AG09309 (cell line): Measurements from ENCODE around the gene PEX1.
"Not testable (repeated sequence)": the region's sequence is repeated elsewhere in the genome, so short reads cannot be mapped to it uniquely, and the experiment has no call there.

Experiments used
- DNase-seq: peaks from one replicate; pipeline ENCODE4 v3.0.0-alpha.2; 2010; ENCODE audit warnings: low read depth
- H3K4me3 ChIP-seq: 2 replicates; pipeline ENCODE4 v1.5.1; 2011; ENCODE audit warnings: mild to moderate bottlenecking, low read depth, low read length, moderate library complexity; ENCODE audit not compliant: control insufficient read depth
- CTCF ChIP-seq: IDR thresholded peaks from 2 replicates; pipeline ENCODE4 v1.5.1; 2011; ENCODE audit warnings: mild to moderate bottlenecking, low read depth, low read length, inconsistent platforms; ENCODE audit not compliant: insufficient read depth, control insufficient read depth; ENCODE audit errors: missing control alignments

The PEX1 gene

DNA sequence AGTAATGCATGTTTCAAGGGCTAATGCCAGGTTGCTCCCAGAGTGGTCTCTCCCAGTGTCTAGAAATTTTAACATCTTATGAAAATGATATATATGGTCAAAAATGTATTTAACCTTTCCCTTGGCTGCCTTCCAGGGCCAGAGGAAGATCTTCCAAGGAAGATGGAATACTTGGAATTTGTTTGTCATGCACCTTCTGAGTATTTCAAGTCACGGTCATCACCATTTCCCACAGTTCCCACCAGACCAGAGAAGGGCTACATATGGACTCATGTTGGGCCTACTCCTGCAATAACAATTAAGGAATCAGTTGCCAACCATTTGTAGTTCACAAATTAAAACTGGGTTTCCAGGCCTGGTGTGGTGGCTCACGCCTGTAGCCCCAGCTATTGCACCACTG, 72.1 kb downstream of the PEX1 start:
- TF ChIP-seq CTCF, result no peak
- no peak for DNase-seq
- no peak overlapping the region for H3K4me3 ChIP-seq

GRCh38 chr7:92451645-92452044, 76.7 kb downstream of the PEX1 start:
- H3K4me3 ChIP-seq, result no peak overlapping the region
- no peak for DNase-seq
- TF ChIP-seq CTCF, result no peak

DNA sequence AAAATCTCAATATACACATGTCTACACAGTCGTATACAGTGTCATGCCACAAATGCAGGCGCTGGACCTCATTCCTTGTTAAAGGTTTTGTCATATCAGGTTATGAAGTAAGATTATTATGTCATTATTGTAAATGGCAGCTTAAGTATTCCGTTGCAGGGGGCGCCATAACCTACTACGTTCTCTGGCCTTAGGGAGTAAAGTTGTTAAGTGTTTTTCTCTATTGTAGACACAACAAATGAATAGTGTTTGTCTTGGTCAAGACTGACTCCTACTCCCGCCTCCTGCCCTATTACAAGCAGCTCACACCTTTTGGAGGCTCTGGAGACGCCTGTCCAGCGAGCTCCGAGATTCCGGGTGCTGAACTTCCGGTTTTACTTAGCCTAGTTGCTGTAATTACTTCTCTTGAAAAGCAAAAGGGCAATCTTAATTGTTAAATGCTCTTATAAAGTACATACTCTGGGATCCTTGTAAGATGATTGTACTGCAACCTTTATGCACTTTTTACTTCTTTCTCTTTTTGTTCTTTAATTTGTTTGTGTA, 80.0 kb downstream of the PEX1 start:
- H3K4me3 ChIP-seq, result peak overlapping the region; percentile 61
- peak; percentile 21 for DNase-seq
- peak; percentile 51 for TF ChIP-seq CTCF

DNA sequence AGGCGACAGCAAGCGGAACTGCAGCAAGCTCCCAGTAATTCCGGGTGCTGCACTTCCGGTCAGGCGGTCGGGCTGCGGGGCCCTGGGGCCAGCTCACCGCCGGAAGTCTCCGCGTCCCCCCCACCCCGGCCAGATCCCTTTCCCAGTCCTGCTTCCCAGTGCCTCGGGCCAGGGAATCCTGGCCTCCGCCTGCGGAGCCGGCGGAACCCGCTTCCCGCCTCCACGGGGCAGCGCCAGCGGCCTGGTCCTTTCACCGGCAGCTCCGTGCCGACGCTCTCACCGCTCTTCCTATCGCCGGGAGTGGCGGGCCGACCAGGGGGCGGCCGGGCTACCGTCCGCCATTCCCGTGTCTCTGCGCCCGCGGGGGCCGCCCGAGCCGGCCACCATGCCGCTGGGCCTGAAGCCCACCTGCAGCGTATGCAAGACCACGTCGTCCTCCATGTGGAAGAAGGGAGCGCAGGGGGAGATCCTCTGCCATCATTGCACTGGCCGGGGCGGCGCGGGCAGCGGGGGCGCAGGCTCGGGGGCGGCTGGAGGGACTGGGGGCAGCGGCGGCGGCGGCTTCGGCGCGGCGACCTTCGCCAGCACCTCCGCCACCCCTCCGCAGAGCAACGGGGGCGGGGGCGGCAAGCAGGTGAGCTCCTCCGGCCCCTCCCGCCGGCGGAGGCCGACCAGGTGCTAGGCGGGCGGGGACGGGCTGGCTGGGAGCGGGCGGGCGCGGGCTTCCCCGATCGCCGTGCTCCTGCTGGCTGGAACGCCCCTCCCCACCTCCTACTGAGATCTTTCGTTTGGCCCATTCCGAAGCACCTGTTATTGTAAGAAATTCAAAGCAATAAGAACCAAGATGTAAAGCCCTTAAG, 80.7 kb downstream of the PEX1 start, which contains the start of gene GATAD1:
GATAD1 (plus strand) TSS at position 138 of the 860 bp plus-strand sequence; CDS start at position 386, 248 bp downstream.
- peak within 1 kb of the TSS; percentile 61 for H3K4me3 ChIP-seq
- DNase-seq, result peak; percentile 69
- peak; percentile 87 for TF ChIP-seq CTCF

DNA sequence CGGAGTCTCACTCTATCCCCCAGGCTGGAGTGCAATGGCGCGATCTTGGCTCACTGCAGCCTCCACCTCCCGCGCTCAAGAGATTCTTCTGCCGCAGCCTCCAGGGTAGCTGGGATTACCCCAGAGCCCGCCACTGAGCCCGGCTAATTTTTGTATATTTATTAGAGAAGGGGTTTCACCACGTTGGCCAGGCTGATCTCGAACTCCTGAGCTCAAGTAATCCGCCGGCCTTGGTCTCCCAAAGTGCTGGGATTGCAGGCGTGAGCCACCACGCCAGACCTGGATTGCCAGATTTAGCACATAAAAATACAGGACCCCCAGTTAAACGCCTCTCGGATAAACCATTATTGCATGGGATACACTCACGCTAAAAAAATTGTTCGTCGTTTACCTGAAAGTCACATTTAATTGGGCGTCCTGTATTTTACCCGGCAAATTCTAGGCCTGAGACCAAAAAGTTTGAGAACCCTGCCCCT, 81.4 kb downstream of the PEX1 start:
- H3K4me3 ChIP-seq, result no peak overlapping the region
- DNase-seq, result no peak
- TF ChIP-seq CTCF, result no peak

- H3K4me3 ChIP-seq, DNase-seq: not testable (repeated sequence)
Measured at GRCh38 chr7:92442720-92443119, 85.6 kb downstream of the PEX1 start.

- no peak for TF ChIP-seq CTCF
- DNase-seq, result no peak
- H3K4me3 ChIP-seq, result no peak overlapping the region
Measured at GRCh38 chr7:92437956-92438491, 90.3 kb downstream of the PEX1 start.
